Hematopoietic multipotent progenitor cell treated with erythropoietin and hydrocortisone succinate and interleukin-3 and kit ligand, for 15 days (in vitro differentiated cells): ENCODE data around the gene TBC1D4.
"Not testable (repeated sequence)": the region's sequence is repeated elsewhere in the genome, so short reads cannot be mapped to it uniquely, and the experiment has no call there.

ENCODE experiments used
- DNase-seq: peaks from one replicate; pipeline ENCODE4 v3.0.0-alpha.2; 2015; ENCODE audit warnings: low spot score

TBC1D4 gene

DNA sequence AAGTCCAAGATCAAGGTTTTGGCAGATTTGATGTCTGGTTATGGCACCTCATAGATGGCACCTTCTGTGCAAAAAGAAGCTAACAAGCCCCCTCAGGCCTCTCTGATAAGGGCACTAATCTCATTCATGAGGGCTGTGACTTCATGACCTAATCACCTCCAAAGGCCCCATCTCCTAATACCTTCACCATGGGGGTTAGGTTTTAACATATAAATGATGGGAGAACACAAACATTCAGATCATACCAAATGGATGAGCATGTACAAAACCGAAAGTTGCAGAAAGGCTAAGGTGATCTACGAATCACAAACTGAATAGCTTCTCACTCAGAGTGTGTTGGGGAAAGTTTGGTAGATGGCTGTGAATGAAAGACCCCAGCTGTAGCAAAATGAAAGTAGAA, 217.4 kb downstream of the TBC1D4 start:
- DNase-seq: no peak

DNA sequence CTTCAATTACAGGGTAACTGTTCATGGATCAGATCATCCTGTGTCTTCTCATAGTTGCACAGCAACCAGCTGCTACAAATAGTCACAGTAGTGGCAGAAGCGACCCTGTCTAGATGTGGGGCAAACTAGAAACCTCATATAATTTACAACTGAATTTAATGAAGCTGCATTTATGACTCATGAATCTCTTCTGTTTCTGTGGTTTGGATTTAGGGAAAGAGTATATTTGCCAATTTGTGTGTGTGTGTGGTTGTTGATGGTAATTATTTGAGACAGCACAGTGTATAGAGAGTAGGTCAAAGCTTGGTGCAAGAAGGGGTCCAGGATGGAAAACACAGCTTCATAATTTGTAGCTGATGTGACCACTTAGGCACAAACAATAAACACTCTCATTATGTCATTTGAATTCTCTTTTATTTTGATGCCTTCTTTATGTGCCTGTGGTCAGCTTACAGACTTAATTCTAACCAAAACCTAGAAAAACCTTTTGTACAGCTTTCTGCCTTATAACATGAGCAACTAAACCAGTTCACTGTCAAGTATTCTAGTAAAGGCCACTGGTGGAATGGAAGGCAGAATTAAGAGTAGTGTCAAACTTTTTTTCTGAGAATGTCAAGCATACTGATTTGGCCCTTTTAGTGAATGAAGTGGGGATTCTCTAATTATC, 218.1 kb downstream of the TBC1D4 start:
- DNase-seq: no peak

GRCh38 chr13:75258159-75258782, 223.7 kb downstream of the TBC1D4 start:
- no peak for DNase-seq

DNA sequence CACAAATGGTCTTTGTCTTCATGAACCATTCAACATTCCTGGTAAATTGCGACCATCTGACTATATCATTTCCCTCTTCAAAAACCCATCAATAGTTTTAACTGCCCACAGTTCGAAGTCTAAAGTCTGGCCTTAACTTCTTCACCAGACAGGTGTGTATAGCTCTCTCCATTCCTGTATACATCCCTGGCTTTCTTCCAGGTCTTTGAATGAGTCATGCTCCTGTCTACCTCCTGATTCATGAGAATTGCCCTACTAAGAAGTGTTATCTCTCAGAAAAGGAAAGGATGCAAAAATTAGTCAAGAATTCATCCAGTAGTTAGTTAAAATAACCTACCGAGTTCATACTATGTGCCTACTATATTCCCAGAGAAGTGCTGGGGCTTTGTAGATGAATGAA, 225.0 kb downstream of the TBC1D4 start:
- no peak for DNase-seq

GRCh38 chr13:75255653-75256052, 226.3 kb downstream of the TBC1D4 start:
- DNase-seq: no peak

- DNase-seq: no peak
Observed at GRCh38 chr13:75255147-75255546, 226.8 kb downstream of the TBC1D4 start.

DNA sequence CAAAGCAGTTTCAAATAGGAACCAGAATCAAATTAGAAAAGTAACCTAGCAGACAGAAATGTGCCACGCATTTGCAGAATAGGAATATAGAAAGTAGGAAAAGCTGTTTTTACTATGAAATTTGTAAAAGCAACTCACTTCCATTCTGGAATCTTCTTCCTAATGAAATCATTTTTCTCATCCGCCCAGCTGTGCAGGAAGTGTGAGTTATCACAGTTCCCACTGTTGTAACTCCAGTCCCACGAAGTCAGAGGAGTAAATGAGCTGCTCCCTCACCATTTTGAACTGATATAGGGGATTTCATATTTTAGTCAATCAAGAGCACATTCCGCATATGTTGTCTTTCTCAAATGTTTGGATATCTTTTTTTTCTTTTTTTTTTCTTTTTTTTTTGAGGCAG, 230.8 kb downstream of the TBC1D4 start:
- no peak for DNase-seq

- DNase-seq: no peak
Observed at GRCh38 chr13:75250526-75251178, 231.3 kb downstream of the TBC1D4 start.

DNA sequence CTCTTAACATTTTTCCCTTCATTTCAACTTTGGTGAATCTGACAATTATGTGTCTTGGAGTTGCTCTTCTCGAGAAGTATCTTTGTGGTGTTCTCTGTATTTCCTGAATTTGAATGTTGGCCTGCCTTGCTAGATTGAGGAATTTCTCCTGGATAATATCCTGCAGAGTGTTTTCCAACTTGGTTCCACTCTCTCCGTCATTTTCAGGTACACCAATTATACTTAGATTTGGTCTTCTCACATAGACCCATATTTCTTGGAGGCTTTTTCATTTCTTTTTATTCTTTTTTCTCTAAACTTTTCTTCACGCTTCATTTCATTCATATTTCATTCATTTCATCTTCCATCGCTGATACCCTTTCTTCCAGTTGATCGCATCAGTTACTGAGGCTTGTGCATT, 236.4 kb downstream of the TBC1D4 start:
- not testable (repeated sequence) for DNase-seq

DNA sequence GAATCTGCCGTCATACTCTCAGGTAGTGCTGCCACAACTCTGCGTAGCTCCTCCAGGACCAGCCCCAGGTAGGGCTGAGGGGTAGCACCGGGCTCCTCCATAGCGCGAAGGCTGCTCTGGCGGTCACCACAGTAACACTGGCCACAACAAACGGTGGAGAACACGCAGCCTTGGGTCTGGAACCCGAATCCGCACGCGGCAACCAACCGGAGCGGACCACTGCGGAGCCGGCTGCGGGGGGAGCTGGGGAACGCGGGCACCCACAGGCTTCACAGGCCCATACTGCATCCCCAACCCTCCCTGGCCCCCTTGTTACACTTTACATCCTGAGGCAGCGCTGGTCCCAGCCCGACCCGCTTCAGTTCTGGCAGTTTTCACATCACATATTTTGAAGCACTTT, 241.7 kb downstream of the TBC1D4 start:
- DNase-seq: not testable (repeated sequence)

DNA sequence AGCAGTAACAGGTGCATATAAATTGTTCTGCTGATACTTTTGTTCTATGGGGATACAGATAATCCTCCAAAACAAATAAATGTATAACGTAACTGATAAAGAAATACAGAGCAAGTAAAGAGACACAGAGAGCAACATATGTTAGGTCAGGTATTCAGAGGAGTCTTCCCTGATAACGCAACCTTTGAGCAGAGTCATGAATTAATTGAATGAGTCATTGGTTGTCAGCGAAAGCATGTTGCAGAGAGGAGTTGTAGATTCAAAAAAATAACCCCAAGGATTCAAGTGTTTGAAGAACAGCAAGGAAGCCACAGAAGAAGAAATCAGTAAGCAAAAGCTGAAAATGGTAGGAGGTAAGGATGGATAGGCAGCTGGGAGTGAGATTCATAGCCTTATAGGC, 245.2 kb downstream of the TBC1D4 start:
- no peak for DNase-seq
